OCI-LY1 (cell line): Measurements from ENCODE around the gene KRT10.

Experiments
- H2AFZ ChIP-seq: fragments of 200-600 bp; sonication (generic), shearing (Covaris generic); 2 replicates; pipeline ENCODE4 v1.6.0; 2014; ENCODE audit warnings: antibody characterized with exemption, mild to moderate bottlenecking, low read length
- H3F3A ChIP-seq: fragments of 200-600 bp; sonication (generic), shearing (Covaris generic); 2 replicates; pipeline ENCODE4 v1.6.0; 2014; ENCODE audit warnings: mild to moderate bottlenecking, antibody characterized with exemption, low read length, moderate library complexity; ENCODE audit not compliant: insufficient read depth
- H3K27ac ChIP-seq: fragments of 200-600 bp; sonication (generic); 2 replicates; pipeline ENCODE4 v1.5.1; 2014; ENCODE audit warnings: low read length, mixed run types, mild to moderate bottlenecking, low read depth; ENCODE audit not compliant: poor library complexity, severe bottlenecking
- H3K27me3 ChIP-seq: fragments of 200-600 bp; sonication (generic); 2 replicates; pipeline ENCODE4 v1.6.0; 2014; ENCODE audit warnings: antibody characterized with exemption, mild to moderate bottlenecking, low read length, moderate library complexity; ENCODE audit not compliant: insufficient read depth
- H3K36me3 ChIP-seq: fragments of 200-600 bp; sonication (generic); 2 replicates; pipeline ENCODE4 v1.6.1; 2014; ENCODE audit warnings: mild to moderate bottlenecking, antibody characterized with exemption, low read length, moderate library complexity, mixed read lengths; ENCODE audit not compliant: insufficient read depth
- H3K4me1 ChIP-seq: fragments of 200-600 bp; sonication (generic); 2 replicates; pipeline ENCODE4 v1.5.1; 2014; ENCODE audit warnings: mild to moderate bottlenecking, low read length, moderate library complexity; ENCODE audit not compliant: insufficient read depth, severe bottlenecking
- H3K4me2 ChIP-seq: fragments of 200-600 bp; sonication (generic), shearing (Covaris generic); 2 replicates; pipeline ENCODE4 v1.6.1; 2014; ENCODE audit warnings: low read length
- H3K4me3 ChIP-seq: fragments of 200-600 bp; sonication (generic); 2 replicates; pipeline ENCODE4 v1.5.1; 2014; ENCODE audit warnings: low read length, low read depth, mild to moderate bottlenecking, mixed read lengths; ENCODE audit not compliant: poor library complexity, severe bottlenecking
- H3K79me2 ChIP-seq: fragments of 200-600 bp; shearing (Covaris generic); 2 replicates; pipeline ENCODE4 v1.6.1; 2016; ENCODE audit warnings: mixed run types, low read length, mixed read lengths; ENCODE audit not compliant: insufficient read depth
- H3K9ac ChIP-seq: fragments of 200-600 bp; sonication (generic), shearing (Covaris generic); 2 replicates; pipeline ENCODE4 v1.6.1; 2014; ENCODE audit warnings: mild to moderate bottlenecking, low read length, mixed read lengths
- H3K9me2 ChIP-seq: fragments of 200-600 bp; sonication (generic), shearing (Covaris generic); 2 replicates; pipeline ENCODE4 v1.6.1; 2014; ENCODE audit warnings: low read depth, mild to moderate bottlenecking, low read length, mixed read lengths
- H3K9me3 ChIP-seq: fragments of 200-600 bp; shearing (Covaris generic); 2 replicates; pipeline ENCODE4 v1.6.1; 2014; ENCODE audit warnings: low read length, mixed read lengths
- H4K20me1 ChIP-seq: fragments of 200-600 bp; sonication (generic), shearing (Covaris generic); 2 replicates; pipeline ENCODE4 v1.6.0; 2016; ENCODE audit warnings: mild to moderate bottlenecking, low read length; ENCODE audit not compliant: insufficient read depth
- EZH2 ChIP-seq: fragments of 200-600 bp; sonication (generic), shearing (Covaris generic); IDR thresholded peaks from 2 replicates; pipeline ENCODE4 v1.8.0; 2017; ENCODE audit warnings: borderline replicate concordance, mixed run types, mild to moderate bottlenecking, antibody characterized with exemption, low read length, moderate library complexity, mixed read lengths
- TF ChIP-seq, protein P1 (sequence below): fragments of 200-600 bp; sonication (generic), shearing (Covaris generic); IDR thresholded peaks from 2 replicates; pipeline ENCODE4 v1.5.1; 2017; ENCODE audit warnings: mild to moderate bottlenecking, antibody characterized with exemption, low read length, moderate library complexity, mixed read lengths

Gene KRT10

DNA sequence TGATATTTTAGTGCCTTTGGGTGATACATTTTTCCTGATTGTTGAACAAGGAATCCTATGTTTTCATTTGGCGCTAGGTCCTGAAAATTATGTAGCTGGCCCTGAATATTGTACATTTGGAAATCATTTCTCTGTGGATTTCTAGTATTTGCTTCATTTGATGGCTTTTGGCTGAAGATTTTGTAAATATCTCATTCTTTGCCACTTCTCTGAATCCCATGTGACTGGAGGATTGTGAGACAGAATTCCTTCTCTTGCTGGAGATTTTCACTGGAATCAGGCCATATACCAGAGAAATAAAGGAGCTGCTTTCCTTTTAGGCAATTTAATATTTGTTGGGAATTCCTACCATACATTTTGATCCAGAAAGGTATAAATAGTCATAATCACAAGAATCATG lies 31.3 kb downstream of the KRT10 start:
- no peak overlapping the region for H3K27ac ChIP-seq
- no peak overlapping the region for H3K4me3 ChIP-seq
- H3K4me2 ChIP-seq, result no peak overlapping the region
- no peaks in the 10 kb centered on the region for H3K79me2 ChIP-seq
- no peaks in the 10 kb centered on the region; the same call in 1 of the 2 replicates for H3K27me3 ChIP-seq
- H3K36me3 ChIP-seq, result no peaks in the 10 kb centered on the region
- no peaks in the 10 kb centered on the region for H3F3A ChIP-seq
- H3K4me1 ChIP-seq, result no peaks in the 10 kb centered on the region
- no peak overlapping the region for H3K9ac ChIP-seq
- H2AFZ ChIP-seq, result no peak overlapping the region
- no peaks in the 10 kb centered on the region for H3K9me2 ChIP-seq
- no peaks in the 10 kb centered on the region for H3K9me3 ChIP-seq
- TF ChIP-seq EZH2, result no peak
- TF ChIP-seq, protein P1, sequence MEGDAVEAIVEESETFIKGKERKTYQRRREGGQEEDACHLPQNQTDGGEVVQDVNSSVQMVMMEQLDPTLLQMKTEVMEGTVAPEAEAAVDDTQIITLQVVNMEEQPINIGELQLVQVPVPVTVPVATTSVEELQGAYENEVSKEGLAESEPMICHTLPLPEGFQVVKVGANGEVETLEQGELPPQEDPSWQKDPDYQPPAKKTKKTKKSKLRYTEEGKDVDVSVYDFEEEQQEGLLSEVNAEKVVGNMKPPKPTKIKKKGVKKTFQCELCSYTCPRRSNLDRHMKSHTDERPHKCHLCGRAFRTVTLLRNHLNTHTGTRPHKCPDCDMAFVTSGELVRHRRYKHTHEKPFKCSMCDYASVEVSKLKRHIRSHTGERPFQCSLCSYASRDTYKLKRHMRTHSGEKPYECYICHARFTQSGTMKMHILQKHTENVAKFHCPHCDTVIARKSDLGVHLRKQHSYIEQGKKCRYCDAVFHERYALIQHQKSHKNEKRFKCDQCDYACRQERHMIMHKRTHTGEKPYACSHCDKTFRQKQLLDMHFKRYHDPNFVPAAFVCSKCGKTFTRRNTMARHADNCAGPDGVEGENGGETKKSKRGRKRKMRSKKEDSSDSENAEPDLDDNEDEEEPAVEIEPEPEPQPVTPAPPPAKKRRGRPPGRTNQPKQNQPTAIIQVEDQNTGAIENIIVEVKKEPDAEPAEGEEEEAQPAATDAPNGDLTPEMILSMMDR, result no peak
- no peaks in the 10 kb centered on the region for H4K20me1 ChIP-seq

DNA sequence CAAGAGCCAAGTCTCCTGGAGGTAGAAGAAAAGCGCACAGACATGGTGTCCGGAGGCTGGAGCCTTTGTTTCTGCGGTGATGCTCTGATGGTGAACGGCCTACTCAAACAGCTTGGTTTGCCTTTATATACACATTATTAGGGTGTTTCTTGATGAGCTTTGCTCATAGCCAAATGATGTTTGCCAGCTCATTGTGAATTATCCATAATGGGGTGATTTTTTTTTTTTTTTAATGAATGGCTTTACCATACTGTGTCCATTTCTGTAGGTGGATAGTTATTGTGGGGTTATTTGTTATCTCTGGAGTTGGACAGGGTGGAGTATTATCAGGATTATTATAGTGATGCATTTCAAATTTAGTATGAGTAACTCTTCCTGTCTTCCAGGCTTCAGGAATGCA lies 40.0 kb downstream of the KRT10 start, which contains the start of gene KRT27:
Gene KRT27 (minus strand): TSS at position 101 of the 400 bp plus-strand sequence. CDS start 57 bp downstream, at position 44.
- Histone ChIP-seq H3K4me3 (no peak within 1 kb of the TSS), H2AFZ (no peak within 1 kb of the TSS), H3K4me1 (no peaks in the 10 kb centered on the region), H3K9ac (no peak within 1 kb of the TSS), H3K36me3 (no peaks in the 10 kb centered on the region), H4K20me1 (no peaks in the 10 kb centered on the region), H3K79me2 (no peaks in the 10 kb centered on the region), H3K27ac (no peak within 1 kb of the TSS), H3F3A (no peaks in the 10 kb centered on the region), H3K9me3 (no peaks in the 10 kb centered on the region), H3K27me3 (no peaks in the 10 kb centered on the region; the same call in 1 of the 2 replicates), H3K4me2 (no peak within 1 kb of the TSS), H3K9me2 (no peaks in the 10 kb centered on the region)
- TF ChIP-seq, protein P1, result no peak
- TF ChIP-seq EZH2, result no peak

DNA sequence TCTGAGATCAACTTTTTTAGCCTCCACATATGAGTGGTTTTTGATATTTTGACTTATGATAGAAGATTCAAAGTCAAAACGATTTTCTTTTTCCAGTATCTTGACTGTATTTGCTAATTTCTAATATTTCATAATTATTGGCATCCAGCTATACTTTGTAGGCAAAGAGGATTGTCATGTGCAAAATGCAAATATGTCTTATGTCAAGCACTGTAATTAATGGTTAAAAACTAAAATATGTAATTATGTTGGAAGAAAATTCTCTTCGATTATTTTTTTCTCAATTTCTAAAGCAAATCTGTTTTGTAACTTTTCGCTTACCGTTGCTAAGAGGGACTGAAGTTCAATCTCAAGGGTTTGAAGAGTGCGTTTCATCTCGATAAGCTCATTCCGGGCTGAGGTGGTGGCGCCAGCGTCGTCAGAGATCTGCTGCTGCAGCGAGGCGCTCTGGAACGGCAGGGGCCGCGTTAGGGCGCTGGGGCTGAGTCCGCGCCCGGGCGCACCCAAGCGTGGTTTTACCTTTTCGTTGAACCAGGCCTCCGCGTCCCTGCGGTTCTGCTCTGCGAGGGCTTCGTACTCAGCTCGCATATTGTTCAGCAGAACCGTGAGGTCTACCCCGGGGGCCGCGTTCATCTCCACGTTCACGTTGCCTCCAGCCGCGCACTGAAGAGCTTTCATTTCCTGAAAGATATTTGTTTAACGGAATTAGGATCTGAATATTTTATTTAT lies 43.1 kb downstream of the KRT10 start:
- peaks cover 4% of the 10 kb centered on the region; the same call in 1 of the 2 replicates for H3K27me3 ChIP-seq
- TF ChIP-seq, protein P1, result no peak
- no peak for TF ChIP-seq EZH2
- no peak overlapping the region for H3K27ac ChIP-seq
- H3F3A ChIP-seq, result no peaks in the 10 kb centered on the region
- H3K79me2 ChIP-seq, result no peaks in the 10 kb centered on the region
- H2AFZ ChIP-seq, result no peak overlapping the region
- no peak overlapping the region for H3K4me2 ChIP-seq
- no peaks in the 10 kb centered on the region for H3K4me1 ChIP-seq
- H3K36me3 ChIP-seq, result no peaks in the 10 kb centered on the region
- no peak overlapping the region for H3K4me3 ChIP-seq
- H4K20me1 ChIP-seq, result no peaks in the 10 kb centered on the region
- no peaks in the 10 kb centered on the region for H3K9me3 ChIP-seq
- H3K9ac ChIP-seq, result no peak overlapping the region
- no peaks in the 10 kb centered on the region for H3K9me2 ChIP-seq
